ENCODE data around the gene IGF1R. TPM values are rescaled to one million over a fixed set of nuclear protein-coding genes. Genes with fewer than 3 reads are reported as not detected.

Gene IGF1R
- total and polyA plus RNA-seq, 3 experiments from 2014 or later: 2.1 to 11.3 (median 10.9) TPM

DNA sequence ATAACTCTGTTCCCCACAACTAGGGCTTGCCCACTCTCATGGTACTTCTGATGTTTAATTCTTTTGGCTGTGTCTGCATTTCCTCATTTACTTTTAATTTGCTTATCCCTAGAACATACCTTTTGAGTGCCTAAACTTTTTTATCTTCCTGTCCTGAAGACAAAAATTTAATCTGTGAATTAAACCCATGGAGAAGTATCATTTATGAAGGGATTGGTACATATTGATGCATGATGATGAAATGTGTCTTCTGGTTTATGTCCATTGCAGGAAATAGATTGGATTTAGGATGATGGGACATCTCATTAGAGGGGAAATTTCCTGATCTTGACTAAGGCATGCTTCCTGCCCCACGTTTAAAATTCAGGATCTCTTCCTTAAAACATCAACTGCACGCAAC, 249.8 kb downstream of the IGF1R start:
- CTCF ChIA-PET: no interaction called here
- no peaks in the 10 kb centered on the region for H3K4me1 ChIP-seq (ENCODE audit: insufficient read depth, low read length)
- H3K27ac ChIP-seq (ENCODE audit: low read depth, low read length): no peak overlapping the region
- POLR2A ChIA-PET: no interaction called here
- Mint-ChIP-seq H3K27me3 (peaks cover 0 to 3% of the 10 kb centered on the region in 2 donors), H3K4me3 (no peak overlapping the region), H3K27ac (no peak overlapping the region), H3K36me3 (peaks cover 0 to 10% (median 3%) of the 10 kb centered on the region in 3 donors), H3K9me3 (peaks cover 0 to 1% (median 0%) of the 10 kb centered on the region in 5 donors), H3K4me1 (peaks cover 0 to 4% (median 0%) of the 10 kb centered on the region in 3 donors)
- DNase-seq: no peak
- H3K4me3 ChIP-seq (ENCODE audit: low read length): no peak overlapping the region
- H3K9me3 ChIP-seq (ENCODE audit: low read length): no peaks in the 10 kb centered on the region
- no peaks in the 10 kb centered on the region for H3K27me3 ChIP-seq (ENCODE audit: insufficient read depth, low read length, poor library complexity, severe bottlenecking)
- no peaks in the 10 kb centered on the region for H3K36me3 ChIP-seq (ENCODE audit: insufficient read depth, low read length)

DNA sequence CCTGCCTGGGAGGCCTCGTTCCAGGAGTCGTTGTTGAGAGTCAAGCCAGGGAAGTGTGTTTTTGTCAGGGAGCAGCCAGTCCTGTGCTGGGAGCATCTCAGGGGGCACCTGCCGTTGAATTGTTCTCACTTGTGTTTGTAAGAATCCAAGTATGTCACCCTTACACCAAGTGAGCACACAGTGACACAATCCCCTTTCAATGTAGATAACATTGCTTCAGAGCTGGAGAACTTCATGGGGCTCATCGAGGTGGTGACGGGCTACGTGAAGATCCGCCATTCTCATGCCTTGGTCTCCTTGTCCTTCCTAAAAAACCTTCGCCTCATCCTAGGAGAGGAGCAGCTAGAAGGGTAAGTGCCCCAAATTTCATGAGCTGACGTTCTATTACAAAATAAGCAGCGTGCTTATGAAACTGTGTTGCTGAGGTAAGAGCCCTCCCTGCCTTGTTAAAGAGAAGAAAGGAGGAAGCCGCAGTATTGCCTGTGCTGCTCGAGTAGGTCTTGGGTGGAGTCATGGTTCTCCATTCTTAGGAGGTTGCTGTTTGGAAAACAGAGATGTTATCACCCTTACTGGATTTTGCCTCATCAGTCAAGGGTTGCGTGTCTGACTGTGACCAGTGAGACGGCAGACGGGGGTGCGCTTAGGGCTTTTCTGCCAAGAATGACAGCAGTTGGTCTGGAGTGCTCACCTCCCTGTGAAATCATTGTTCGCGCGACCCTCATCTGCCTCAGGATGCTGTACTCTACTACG, 251.1 kb downstream of the IGF1R start:
- H3K4me1 Mint-ChIP-seq: peaks cover 0 to 4% (median 0%) of the 10 kb centered on the region in 3 donors
- no peak overlapping the region for H3K27ac ChIP-seq (ENCODE audit: low read depth, low read length)
- no peak overlapping the region for H3K27ac Mint-ChIP-seq
- H3K4me3 ChIP-seq (ENCODE audit: low read length): no peak overlapping the region
- no peaks in the 10 kb centered on the region for H3K9me3 ChIP-seq (ENCODE audit: low read length)
- H3K4me3 Mint-ChIP-seq: no peak overlapping the region
- DNase-seq: no peak
- H3K9me3 Mint-ChIP-seq: peaks cover 0 to 1% (median 0%) of the 10 kb centered on the region in 5 donors
- POLR2A ChIA-PET: no interaction called here
- CTCF ChIA-PET: no interaction called here
- no peaks in the 10 kb centered on the region for H3K27me3 ChIP-seq (ENCODE audit: insufficient read depth, low read length, poor library complexity, severe bottlenecking)
- H3K27me3 Mint-ChIP-seq: peaks cover 0 to 7% of the 10 kb centered on the region in 2 donors
- no peaks in the 10 kb centered on the region for H3K4me1 ChIP-seq (ENCODE audit: insufficient read depth, low read length)
- peaks cover 0 to 10% (median 3%) of the 10 kb centered on the region in 3 donors for H3K36me3 Mint-ChIP-seq
- H3K36me3 ChIP-seq (ENCODE audit: insufficient read depth, low read length): no peaks in the 10 kb centered on the region

DNA sequence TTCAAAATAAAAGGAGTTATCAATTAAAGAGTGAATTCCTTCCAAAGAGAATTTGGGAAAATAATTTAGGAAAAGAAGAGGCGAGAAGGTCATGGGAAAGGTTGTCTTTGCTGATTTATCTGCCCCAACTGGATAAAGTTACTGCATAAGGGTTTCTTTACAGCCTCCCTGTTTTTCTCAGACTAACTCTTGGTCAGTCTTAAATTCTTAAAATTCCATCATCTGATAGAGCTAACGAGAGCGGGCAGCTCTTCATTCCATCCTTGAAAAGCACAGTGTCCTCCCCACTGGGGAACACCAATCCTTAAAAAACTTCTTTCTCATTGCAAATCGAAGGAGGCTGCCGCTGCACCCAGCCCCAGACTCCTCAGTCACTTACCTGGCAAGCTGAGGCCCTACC, 252.0 kb downstream of the IGF1R start:
- ChIA-PET CTCF (no interaction called here), POLR2A (no interaction called here)
- H3K9me3 ChIP-seq (ENCODE audit: low read length): no peaks in the 10 kb centered on the region
- H3K4me1 Mint-ChIP-seq: peaks cover 0 to 4% (median 0%) of the 10 kb centered on the region in 3 donors
- H3K27ac ChIP-seq (ENCODE audit: low read depth, low read length): no peak overlapping the region
- H3K4me3 Mint-ChIP-seq: no peak overlapping the region
- no peaks in the 10 kb centered on the region for H3K36me3 ChIP-seq (ENCODE audit: insufficient read depth, low read length)
- H3K27ac Mint-ChIP-seq: no peak overlapping the region
- H3K27me3 Mint-ChIP-seq: peaks cover 0 to 4% of the 10 kb centered on the region in 2 donors
- H3K4me3 ChIP-seq (ENCODE audit: low read length): no peak overlapping the region
- H3K4me1 ChIP-seq (ENCODE audit: insufficient read depth, low read length): no peaks in the 10 kb centered on the region
- peaks cover 0 to 10% (median 3%) of the 10 kb centered on the region in 3 donors for H3K36me3 Mint-ChIP-seq
- no peaks in the 10 kb centered on the region for H3K27me3 ChIP-seq (ENCODE audit: insufficient read depth, low read length, poor library complexity, severe bottlenecking)
- H3K9me3 Mint-ChIP-seq: peaks cover 0 to 1% (median 0%) of the 10 kb centered on the region in 5 donors
- no peak for DNase-seq

DNA sequence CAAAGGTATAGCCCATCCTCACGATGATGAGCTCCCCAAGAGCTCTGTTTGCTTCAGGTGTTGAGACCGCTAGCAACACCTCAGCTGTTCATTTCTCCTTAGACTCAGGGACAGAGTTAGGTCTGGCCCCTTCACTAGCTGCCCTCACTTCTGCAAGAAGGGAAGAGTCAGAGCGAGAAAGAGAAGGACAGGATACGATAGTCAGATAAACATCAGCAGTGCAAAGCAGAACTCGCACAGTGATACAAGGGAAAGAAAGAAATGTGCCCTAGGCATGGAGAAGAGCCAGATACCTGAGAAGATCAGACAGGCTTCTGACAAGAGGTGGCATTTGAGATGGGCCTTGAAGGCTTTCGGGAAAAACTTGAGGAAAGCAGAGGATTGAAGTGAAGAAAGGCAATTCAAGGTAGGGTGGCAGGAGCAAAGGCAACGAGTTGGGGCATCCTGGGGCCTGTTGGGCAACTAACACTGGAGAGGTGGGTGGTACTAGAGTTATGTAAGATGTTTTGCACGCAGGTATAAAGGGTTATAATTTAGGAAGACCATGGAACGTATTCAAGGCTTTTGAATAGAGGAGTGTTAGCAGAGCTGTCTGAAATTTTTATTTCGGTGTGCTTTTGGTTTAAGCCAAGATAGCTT, 253.2 kb downstream of the IGF1R start:
- no peak for DNase-seq
- Histone ChIP-seq H3K36me3 (ENCODE audit: insufficient read depth, low read length) (no peaks in the 10 kb centered on the region), H3K4me3 (ENCODE audit: low read length) (no peak overlapping the region), H3K27ac (ENCODE audit: low read depth, low read length) (no peak overlapping the region), H3K4me1 (ENCODE audit: insufficient read depth, low read length) (no peaks in the 10 kb centered on the region), H3K9me3 (ENCODE audit: low read length) (no peaks in the 10 kb centered on the region), H3K27me3 (ENCODE audit: insufficient read depth, low read length, poor library complexity, severe bottlenecking) (no peaks in the 10 kb centered on the region)
- H3K4me3 Mint-ChIP-seq: no peak overlapping the region
- H3K27me3 Mint-ChIP-seq: peaks cover 0 to 4% of the 10 kb centered on the region in 2 donors
- ChIA-PET POLR2A (no interaction called here), CTCF (no interaction called here)
- peaks cover 0 to 1% (median 0%) of the 10 kb centered on the region in 5 donors for H3K9me3 Mint-ChIP-seq
- H3K27ac Mint-ChIP-seq: peak overlapping the region in 1 of 8 donors; percentile 17
- peaks cover 0 to 10% (median 3%) of the 10 kb centered on the region in 3 donors for H3K36me3 Mint-ChIP-seq
- H3K4me1 Mint-ChIP-seq: peaks cover 0 to 4% (median 0%) of the 10 kb centered on the region in 3 donors

DNA sequence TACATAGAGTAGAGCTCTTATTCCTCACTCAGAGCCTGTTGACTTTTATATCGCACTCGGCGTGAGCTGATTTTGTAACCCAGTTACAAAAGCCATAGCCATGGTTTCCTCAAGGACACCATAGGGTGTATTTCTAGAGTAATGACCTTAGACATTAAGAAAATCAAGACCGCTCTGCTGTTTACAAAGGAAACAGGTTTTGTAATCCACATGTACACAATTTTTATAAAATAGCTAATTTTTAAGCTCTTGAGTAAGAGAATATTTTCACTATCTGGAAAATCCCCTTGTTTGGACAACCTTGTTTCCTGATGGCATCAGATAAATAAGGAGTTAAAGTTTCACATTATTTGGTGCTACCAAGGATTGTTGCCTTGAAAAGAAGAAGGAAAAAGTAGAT, 254.6 kb downstream of the IGF1R start:
- ChIA-PET CTCF (no interaction called here), POLR2A (no interaction called here)
- H3K27me3 ChIP-seq (ENCODE audit: insufficient read depth, low read length, poor library complexity, severe bottlenecking): no peaks in the 10 kb centered on the region
- no peak overlapping the region for H3K27ac ChIP-seq (ENCODE audit: low read depth, low read length)
- no peaks in the 10 kb centered on the region for H3K36me3 ChIP-seq (ENCODE audit: insufficient read depth, low read length)
- H3K27me3 Mint-ChIP-seq: peaks cover 0 to 4% of the 10 kb centered on the region in 2 donors
- H3K4me1 ChIP-seq (ENCODE audit: insufficient read depth, low read length): no peaks in the 10 kb centered on the region
- DNase-seq: no peak
- no peaks in the 10 kb centered on the region for H3K36me3 Mint-ChIP-seq
- H3K9me3 Mint-ChIP-seq: peaks cover 0 to 1% (median 0%) of the 10 kb centered on the region in 5 donors
- H3K4me3 ChIP-seq (ENCODE audit: low read length): no peak overlapping the region
- H3K4me3 Mint-ChIP-seq: no peak overlapping the region
- H3K9me3 ChIP-seq (ENCODE audit: low read length): no peaks in the 10 kb centered on the region
- H3K27ac Mint-ChIP-seq: no peak overlapping the region
- H3K4me1 Mint-ChIP-seq: peaks cover 0 to 4% (median 0%) of the 10 kb centered on the region in 3 donors

DNA sequence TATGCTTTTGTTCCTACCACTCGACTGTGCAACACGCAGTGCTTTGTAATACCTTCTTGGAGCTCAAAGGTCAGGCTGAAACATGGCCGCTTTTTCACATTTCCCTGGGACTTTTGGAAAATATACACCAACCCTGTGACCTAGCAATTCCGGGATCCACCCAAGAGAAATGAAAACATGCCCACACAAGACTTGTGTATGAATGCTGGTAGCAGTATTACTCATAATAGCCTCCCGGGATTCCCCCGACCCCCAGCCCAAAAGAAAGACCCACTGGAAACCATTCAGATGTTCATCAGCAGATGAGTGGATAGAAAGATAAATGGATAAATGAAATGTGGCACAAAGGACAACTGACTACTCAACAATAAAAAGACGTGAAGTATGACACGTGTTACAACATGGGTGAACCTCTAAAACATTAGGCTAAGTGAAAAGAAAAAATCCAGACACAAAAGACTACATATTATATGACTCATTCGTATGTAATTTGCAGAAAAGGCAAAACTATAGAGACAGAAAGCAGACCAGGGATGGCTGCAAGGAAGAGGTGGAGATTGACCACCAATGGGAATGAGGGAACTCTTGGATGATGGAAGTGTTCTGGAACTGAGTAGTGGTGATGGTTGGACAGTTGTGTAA, 255.2 kb downstream of the IGF1R start:
- POLR2A ChIA-PET: no interaction called here
- H3K36me3 ChIP-seq (ENCODE audit: insufficient read depth, low read length): peaks cover 2% of the 10 kb centered on the region
- no peak overlapping the region for H3K4me3 ChIP-seq (ENCODE audit: low read length)
- Mint-ChIP-seq H3K4me1 (peaks cover 0 to 4% (median 0%) of the 10 kb centered on the region in 3 donors), H3K27ac (peak overlapping the region in 1 of 8 donors; percentile 3), H3K36me3 (peaks cover 0 to 2% (median 0%) of the 10 kb centered on the region in 3 donors), H3K27me3 (peaks cover 0 to 8% of the 10 kb centered on the region in 2 donors), H3K9me3 (peaks cover 0 to 1% (median 0%) of the 10 kb centered on the region in 5 donors), H3K4me3 (no peak overlapping the region)
- no peak for DNase-seq
- no peak overlapping the region for H3K27ac ChIP-seq (ENCODE audit: low read depth, low read length)
- CTCF ChIA-PET: no interaction called here
- no peaks in the 10 kb centered on the region for H3K4me1 ChIP-seq (ENCODE audit: insufficient read depth, low read length)
- no peaks in the 10 kb centered on the region for H3K9me3 ChIP-seq (ENCODE audit: low read length)
- no peaks in the 10 kb centered on the region for H3K27me3 ChIP-seq (ENCODE audit: insufficient read depth, low read length, poor library complexity, severe bottlenecking)

DNA sequence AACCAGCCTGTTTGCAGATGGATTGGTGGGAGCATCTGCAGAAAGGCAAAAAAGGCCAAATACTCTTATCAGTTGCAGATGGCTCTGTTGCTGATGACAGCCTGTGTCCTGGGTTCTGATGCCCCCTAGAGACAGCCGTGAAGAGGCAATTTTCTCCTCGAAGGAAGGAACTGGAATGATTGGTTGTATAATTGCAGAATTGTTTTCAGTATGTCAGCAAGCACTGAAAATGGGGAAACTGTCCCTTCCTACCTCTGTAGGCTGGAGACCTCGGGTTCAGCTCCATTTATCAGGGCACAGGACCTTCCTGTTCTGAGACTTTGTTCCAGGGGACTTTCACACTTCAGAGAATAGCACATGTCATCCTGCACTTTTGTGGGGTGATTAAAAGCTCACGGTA, 256.2 kb downstream of the IGF1R start:
- no peak overlapping the region for H3K27ac ChIP-seq (ENCODE audit: low read depth, low read length)
- Mint-ChIP-seq H3K4me1 (peaks cover 0 to 4% (median 0%) of the 10 kb centered on the region in 3 donors), H3K27ac (no peak overlapping the region), H3K9me3 (peaks cover 0 to 1% (median 0%) of the 10 kb centered on the region in 5 donors), H3K27me3 (peaks cover 0 to 8% of the 10 kb centered on the region in 2 donors), H3K4me3 (no peak overlapping the region), H3K36me3 (peaks cover 0 to 4% (median 0%) of the 10 kb centered on the region in 3 donors)
- no peaks in the 10 kb centered on the region for H3K4me1 ChIP-seq (ENCODE audit: insufficient read depth, low read length)
- no peaks in the 10 kb centered on the region for H3K9me3 ChIP-seq (ENCODE audit: low read length)
- H3K36me3 ChIP-seq (ENCODE audit: insufficient read depth, low read length): peaks cover 6% of the 10 kb centered on the region
- no peaks in the 10 kb centered on the region for H3K27me3 ChIP-seq (ENCODE audit: insufficient read depth, low read length, poor library complexity, severe bottlenecking)
- CTCF ChIA-PET: no interaction called here
- DNase-seq: no peak
- POLR2A ChIA-PET: no interaction called here
- no peak overlapping the region for H3K4me3 ChIP-seq (ENCODE audit: low read length)

All from CD8-positive, alpha-beta memory T cell (primary cell).